ENCODE measurements around the gene RAB3GAP1. TPM values are rescaled to one million over a fixed set of nuclear protein-coding genes. Genes with fewer than 3 reads are reported as not detected.

Gene RAB3GAP1
- total RNA-seq (2012; rRNA removed) (65.8 and 85.5 TPM in 2 replicates), polyA plus RNA-seq (2012; rRNA removed) (16.2 and 21.2 TPM in 2 replicates), Bru-seq, nascent RNA (percentile 92 among the genes with signal in this experiment), BruChase-seq, experiment 1, labeled RNA remaining after a 6-hour chase (percentile 93 among the genes with signal in this experiment), BruChase-seq, experiment 2, labeled RNA remaining after a 2-hour chase (percentile 91 among the genes with signal in this experiment)
- 5.0 and 10.4 TPM in 2 replicates for polyA plus RNA-seq (2012; cell fraction: cytosol; rRNA removed)
- polyA plus RNA-seq (2012; cell fraction: nucleus; rRNA removed; ENCODE audit: low replicate concordance): 5.1 and 25.2 TPM in 2 replicates
- long read RNA-seq, full-length matches to known transcripts: 14 of 37 reads
- long read RNA-seq, partial matches to known transcripts: 2 of 37 reads
- long read RNA-seq, other reads (novel, unspliced or antisense): 21 of 37 reads

DNA sequence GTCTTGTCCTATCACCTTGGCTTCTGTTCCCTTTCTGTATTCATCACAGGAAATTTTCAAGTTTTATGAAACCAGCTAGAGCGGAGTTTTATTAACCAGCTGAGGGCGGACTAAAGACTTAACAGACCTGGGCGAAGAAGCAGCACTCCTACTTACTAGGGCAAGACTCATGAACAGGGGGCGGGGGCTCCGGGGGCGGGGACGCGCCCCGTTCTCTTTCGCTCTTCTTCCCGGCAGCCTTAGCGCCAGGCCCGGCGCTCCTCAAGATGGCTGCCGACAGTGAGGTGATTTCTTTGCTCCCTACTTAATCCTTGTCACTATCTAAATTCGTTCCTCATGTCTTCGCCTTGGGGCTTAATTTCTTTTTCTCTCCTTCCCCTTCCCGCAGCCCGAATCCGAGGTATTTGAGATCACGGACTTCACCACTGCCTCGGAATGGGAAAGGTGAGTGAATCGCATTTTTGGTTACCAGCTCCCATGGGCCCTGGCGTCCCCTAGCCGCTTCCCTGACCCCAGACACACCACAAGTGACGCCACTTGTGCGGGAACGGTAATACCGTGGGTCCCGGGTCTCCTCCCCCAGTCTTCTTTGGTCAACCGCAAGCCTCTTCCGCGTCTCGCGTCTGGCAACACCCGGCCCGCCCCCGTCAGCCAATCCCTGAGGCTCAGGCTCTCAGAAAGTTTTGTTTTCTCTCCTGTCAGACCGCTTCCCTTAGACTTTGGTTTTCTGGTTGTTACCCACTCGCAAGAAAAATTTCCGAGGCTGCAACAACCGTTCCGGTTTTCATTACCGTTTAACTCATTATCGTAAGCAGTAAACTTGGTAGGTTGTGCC lies at the start of gene RAB3GAP1:
TSS of gene RAB3GAP1 (plus strand) at position 251 of the 835 bp plus-strand sequence. CDS start at position 267, 16 bp downstream.
- DNase-seq (peak; percentile 83), ATAC-seq (ENCODE audit: low read depth) (peak; percentile 94)
- TF ChIP-seq MAZ (IDR thresholded peaks at IDR 0.05; ENCODE audit: borderline replicate concordance, low read depth, low read length): peak; percentile 22; the same call in 1 of the 2 replicates
- TF ChIP-seq CEBPB (IDR thresholded peaks at IDR 0.05; ENCODE audit: low read depth, low read length): no peak
- TF ChIP-seq FOS (IDR thresholded peaks at IDR 0.05; ENCODE audit: low read depth, low read length): no peak
- TF ChIP-seq, protein P1, sequence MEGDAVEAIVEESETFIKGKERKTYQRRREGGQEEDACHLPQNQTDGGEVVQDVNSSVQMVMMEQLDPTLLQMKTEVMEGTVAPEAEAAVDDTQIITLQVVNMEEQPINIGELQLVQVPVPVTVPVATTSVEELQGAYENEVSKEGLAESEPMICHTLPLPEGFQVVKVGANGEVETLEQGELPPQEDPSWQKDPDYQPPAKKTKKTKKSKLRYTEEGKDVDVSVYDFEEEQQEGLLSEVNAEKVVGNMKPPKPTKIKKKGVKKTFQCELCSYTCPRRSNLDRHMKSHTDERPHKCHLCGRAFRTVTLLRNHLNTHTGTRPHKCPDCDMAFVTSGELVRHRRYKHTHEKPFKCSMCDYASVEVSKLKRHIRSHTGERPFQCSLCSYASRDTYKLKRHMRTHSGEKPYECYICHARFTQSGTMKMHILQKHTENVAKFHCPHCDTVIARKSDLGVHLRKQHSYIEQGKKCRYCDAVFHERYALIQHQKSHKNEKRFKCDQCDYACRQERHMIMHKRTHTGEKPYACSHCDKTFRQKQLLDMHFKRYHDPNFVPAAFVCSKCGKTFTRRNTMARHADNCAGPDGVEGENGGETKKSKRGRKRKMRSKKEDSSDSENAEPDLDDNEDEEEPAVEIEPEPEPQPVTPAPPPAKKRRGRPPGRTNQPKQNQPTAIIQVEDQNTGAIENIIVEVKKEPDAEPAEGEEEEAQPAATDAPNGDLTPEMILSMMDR (conservative IDR thresholded peaks at IDR 0.05; ENCODE audit: low read depth, low read length): no peak
- TF ChIP-seq CHD1 (IDR thresholded peaks at IDR 0.05; ENCODE audit: low read depth, low read length): peak; percentile 97
- peak; percentile 94 for TF ChIP-seq POLR2A (IDR thresholded peaks at IDR 0.05; ENCODE audit: low read depth, low read length)
- no peak for TF ChIP-seq RCOR1 (IDR thresholded peaks at IDR 0.05; ENCODE audit: insufficient replicate concordance, low read length)
- no peak for TF ChIP-seq NFE2L2 (IDR thresholded peaks at IDR 0.05; ENCODE audit: low read depth, low read length)
- TF ChIP-seq MAFK (IDR thresholded peaks at IDR 0.05; ENCODE audit: low read depth, low read length): no peak
- no peak for TF ChIP-seq MXI1 (IDR thresholded peaks at IDR 0.05; ENCODE audit: borderline replicate concordance, low read depth, low read length)
- TF ChIP-seq, protein P2, sequence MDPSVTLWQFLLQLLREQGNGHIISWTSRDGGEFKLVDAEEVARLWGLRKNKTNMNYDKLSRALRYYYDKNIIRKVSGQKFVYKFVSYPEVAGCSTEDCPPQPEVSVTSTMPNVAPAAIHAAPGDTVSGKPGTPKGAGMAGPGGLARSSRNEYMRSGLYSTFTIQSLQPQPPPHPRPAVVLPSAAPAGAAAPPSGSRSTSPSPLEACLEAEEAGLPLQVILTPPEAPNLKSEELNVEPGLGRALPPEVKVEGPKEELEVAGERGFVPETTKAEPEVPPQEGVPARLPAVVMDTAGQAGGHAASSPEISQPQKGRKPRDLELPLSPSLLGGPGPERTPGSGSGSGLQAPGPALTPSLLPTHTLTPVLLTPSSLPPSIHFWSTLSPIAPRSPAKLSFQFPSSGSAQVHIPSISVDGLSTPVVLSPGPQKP (IDR thresholded peaks at IDR 0.05; ENCODE audit: borderline replicate concordance, low read depth, low read length): no peak
- peak within 1 kb of the TSS; percentile 90 for H3K18ac ChIP-seq (ENCODE audit: low read depth, low read length)
- dilution Hi-C loops (cut with HindIII; ENCODE audit: low sequenced_read_pairs, unreplicated experiment): no loop called here
- H2AFZ ChIP-seq (replicated peaks; ENCODE audit: low read length, poor library complexity): peak within 1 kb of the TSS; percentile 96
- peak within 1 kb of the TSS; percentile 95 for H3K9ac ChIP-seq (ENCODE audit: low read depth, low read length)
- H3K36me3 ChIP-seq (ENCODE audit: control insufficient read depth, insufficient read depth, low read length): no peaks in the 10 kb centered on the region
- H3K9me3 ChIP-seq (ENCODE audit: control insufficient read depth, insufficient read depth, low read length): no peaks in the 10 kb centered on the region
- no peaks in the 10 kb centered on the region for H3K9me1 ChIP-seq (ENCODE audit: insufficient read depth, low read length)
- H3K14ac ChIP-seq (replicated peaks; ENCODE audit: low read depth, low read length): peak within 1 kb of the TSS; percentile 99
- intact Hi-C loops (cut with micrococcal nuclease): loop anchor here (5.0 kb wide), 2 partner anchors 45 to 690 kb away; partner anchors contain the start of gene UBXN4
- peak within 1 kb of the TSS; percentile 61; the same call in 1 of the 3 replicates for H2BK15ac ChIP-seq (ENCODE audit: low read depth, low read length)
- peak within 1 kb of the TSS; percentile 90 for H2AK9ac ChIP-seq (replicated peaks; ENCODE audit: low read depth, low read length, poor library complexity)
- no peaks in the 10 kb centered on the region; the same call in 1 of the 2 replicates for H3K4me1 ChIP-seq (ENCODE audit: control insufficient read depth, insufficient read depth, low read length)
- 0% methylated on average over 6 of the region's 45 CpGs; no CpG with 5 or more reads in 1 of the 2 experiments for WGBS, 2 experiments (ENCODE audit: extremely low coverage in 2 of 2, insufficient read length in 1 of 2)
- H3K56ac ChIP-seq (ENCODE audit: extremely low read depth, insufficient read depth, low read length): peak within 1 kb of the TSS; percentile 100
- H3K27me3 ChIP-seq (ENCODE audit: control insufficient read depth, insufficient read depth, low read length): peaks cover 3% of the 10 kb centered on the region; the same call in 1 of the 2 replicates
- CTCF ChIA-PET: no interaction called here
- peak within 1 kb of the TSS; percentile 82 for H3K27ac ChIP-seq (ENCODE audit: insufficient read depth, low read length)
- H2BK20ac ChIP-seq (ENCODE audit: low read depth, low read length): no peak within 1 kb of the TSS
- H2AK5ac ChIP-seq (ENCODE audit: low read depth, low read length): peak within 1 kb of the TSS; percentile 44
- H4K5ac ChIP-seq (ENCODE audit: low read depth, low read length): peak within 1 kb of the TSS; percentile 93
- TSS peak; percentile 76 for BruUV-seq (replicated peaks)
- peaks cover 4% of the 10 kb centered on the region; the same call in 1 of the 2 replicates for H4K20me1 ChIP-seq (ENCODE audit: insufficient read depth, low read length)
- H3K4me2 ChIP-seq (ENCODE audit: low read depth, low read length): peak within 1 kb of the TSS; percentile 85
- H2BK120ac ChIP-seq (ENCODE audit: low read depth, low read length): peak within 1 kb of the TSS; percentile 78
- peak within 1 kb of the TSS; percentile 99 for H3K23ac ChIP-seq (ENCODE audit: low read depth, low read length)
- H4K8ac ChIP-seq (ENCODE audit: low read depth in 2 of 2, low read length in 2 of 2): peak within 1 kb of the TSS; percentile 95 to 98
- in situ Hi-C loops (cut with MboI; ENCODE audit: low sequenced_read_pairs): no loop called here
- H4K91ac ChIP-seq (ENCODE audit: insufficient read depth, low read depth, low read length): peak within 1 kb of the TSS; percentile 98
- H3K4me3 ChIP-seq (ENCODE audit: insufficient read depth, low read depth, low read length): peak within 1 kb of the TSS; percentile 71
- H2BK5ac ChIP-seq (ENCODE audit: low read depth, low read length, poor library complexity, severe bottlenecking): peak within 1 kb of the TSS; percentile 88
- H3K79me1 ChIP-seq (ENCODE audit: low read depth in 1 of 2, low read length in 2 of 2): peaks cover 8 to 22% of the 10 kb centered on the region in 2 experiments
- H3K4ac ChIP-seq (ENCODE audit: low read depth, low read length): peak within 1 kb of the TSS; percentile 99
- POLR2A ChIA-PET (ENCODE audit: unreplicated experiment): no interaction called here
